ENCODE data around the gene SYT11.
"Not testable (repeated sequence)": the region's sequence is repeated elsewhere in the genome, so short reads cannot be mapped to it uniquely, and the experiment has no call there.

SYT11 gene

DNA sequence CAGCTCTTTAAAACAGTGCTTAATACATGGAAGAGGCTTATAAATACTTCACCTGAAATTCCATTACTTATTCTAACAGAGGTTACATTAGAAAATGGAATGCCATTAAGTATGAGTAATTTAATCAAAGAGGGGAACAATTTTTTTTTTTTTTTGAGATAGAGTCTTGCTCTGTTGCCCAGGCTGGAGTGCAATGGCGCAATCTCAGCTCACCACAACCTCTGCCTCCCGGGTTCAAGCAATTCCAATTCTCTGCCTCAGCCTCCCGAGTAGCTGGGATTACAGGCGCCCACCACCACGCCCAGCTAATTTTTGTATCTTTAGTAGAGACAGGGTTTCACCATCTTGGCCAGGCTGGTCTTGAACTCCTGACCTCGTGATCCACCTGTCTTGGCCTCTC, 36.2 kb downstream of the SYT11 start:
- not testable (repeated sequence) for DNase-seq (ENCODE audit: insufficient read length, low spot score); FAIRE-seq

DNA sequence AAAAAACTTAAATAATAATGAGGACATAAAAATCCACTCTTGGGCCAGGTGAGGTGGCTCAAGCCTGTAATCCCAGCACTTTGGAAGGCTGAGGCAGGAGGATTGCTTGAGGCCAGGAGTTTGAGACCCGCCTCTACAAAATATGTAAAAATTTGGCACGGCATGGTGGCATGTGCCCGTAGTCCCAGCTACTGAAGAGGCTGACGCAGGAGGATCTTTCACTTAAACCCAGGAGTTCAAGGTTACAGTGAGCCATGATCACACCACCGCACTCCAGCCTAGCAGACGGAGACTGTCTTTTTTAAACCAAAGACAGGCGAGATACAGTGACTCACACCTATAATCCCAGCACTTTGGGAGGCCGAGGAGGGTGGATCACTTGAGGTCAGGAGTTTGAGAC, 37.1 kb downstream of the SYT11 start:
- not testable (repeated sequence) for FAIRE-seq; DNase-seq (ENCODE audit: insufficient read length, low spot score)

DNA sequence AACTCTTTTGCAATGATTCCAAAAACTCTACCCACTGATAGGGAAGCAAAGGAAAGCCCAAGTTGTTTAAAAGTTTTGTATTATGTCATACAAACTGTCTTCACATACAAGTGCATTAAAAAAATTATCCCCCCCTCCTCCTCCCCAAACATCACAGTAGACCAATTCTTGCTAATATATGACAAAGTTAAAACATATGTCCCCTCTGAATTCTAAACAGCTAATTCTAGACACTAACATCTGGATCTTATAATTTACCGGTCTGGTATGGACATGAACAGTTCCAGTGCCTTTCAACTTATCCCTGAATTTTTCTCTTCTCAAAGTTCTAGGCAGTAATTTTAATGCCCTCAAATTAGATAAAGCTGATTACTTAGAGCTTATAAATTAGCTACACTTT, 38.4 kb downstream of the SYT11 start:
- DNase-seq (ENCODE audit: insufficient read length, low spot score) (no peak), FAIRE-seq (no peak)

DNA sequence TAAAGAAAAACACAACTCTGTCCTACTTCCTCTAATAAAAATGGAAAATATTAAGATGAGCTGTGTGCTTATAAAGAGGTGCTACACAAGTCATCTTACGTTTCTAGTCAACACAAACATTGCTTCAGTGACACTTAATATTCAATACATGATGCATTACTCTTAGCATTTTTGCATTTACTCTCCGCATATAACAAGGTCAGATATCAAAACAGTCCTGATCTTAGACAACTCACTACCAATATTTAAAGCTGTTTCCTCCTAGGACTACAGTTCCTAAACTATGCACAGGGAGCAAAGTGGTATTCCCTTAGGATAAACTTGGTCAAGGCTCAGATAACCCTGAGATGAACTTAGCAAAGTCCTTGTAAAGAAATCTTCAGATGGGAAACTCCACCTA, 39.5 kb downstream of the SYT11 start:
- DNase-seq (ENCODE audit: insufficient read length, low spot score), result no peak
- no peak for FAIRE-seq

DNA sequence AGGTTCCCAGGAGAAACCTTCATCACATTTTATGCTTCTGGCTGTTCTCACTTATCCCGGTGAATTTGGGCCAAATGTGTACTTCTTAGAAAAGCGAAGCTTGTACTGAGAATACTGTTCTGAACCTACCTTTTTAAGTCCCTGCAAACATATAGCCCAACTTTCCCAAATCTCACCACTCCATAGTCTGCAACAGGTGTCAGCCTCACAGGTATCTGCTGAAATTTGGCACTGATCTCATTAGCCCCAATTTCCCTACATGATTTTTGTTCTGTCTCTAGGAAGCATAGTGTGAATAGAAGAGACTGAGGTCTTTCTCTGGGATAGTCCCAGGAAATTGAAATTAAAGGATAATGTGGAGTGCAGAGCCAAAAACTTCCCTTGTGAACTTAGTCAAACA, 40.3 kb downstream of the SYT11 start:
- DNase-seq (ENCODE audit: insufficient read length, low spot score) (no peak), FAIRE-seq (no peak)

DNA sequence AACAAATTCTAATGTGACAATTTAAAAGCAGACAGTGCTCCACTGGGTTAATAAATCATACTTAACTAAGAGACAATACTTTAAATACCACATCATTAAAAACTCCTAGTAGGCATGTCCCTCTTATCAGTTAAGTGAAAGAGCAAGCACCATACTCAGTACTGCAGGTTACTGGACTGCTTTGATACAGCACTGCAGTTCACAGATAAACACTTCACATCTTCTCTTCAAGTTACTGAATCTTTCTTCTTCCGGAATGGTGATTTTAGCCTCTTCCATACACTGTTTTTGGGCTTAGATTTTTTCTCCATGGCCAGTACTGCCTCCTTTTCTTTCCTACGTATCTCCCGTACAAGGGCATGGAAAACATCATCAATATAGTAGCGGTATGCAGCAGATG, 40.8 kb downstream of the SYT11 start:
- no peak for DNase-seq (ENCODE audit: insufficient read length, low spot score)
- no peak for FAIRE-seq

DNA sequence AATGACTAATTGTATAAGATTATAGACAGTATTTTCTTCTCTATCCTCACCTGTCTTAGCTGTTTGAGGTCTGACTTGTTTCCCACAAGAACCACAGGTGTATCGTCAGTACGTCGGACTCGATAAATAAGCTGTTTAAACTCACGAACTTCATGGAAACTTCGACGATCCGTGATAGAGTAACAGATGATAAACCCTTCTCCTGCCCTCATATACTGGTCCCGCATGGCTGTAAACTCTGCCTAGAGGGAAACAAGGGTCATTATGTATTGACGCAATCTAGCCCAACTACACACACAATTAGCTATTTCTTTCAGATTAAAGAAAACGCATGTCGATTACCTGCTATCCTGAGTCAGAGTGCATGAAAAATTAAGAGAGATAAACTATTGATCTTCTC, 44.9 kb downstream of the SYT11 start:
- FAIRE-seq (no peak), DNase-seq (ENCODE audit: insufficient read length, low spot score) (no peak)

DNA sequence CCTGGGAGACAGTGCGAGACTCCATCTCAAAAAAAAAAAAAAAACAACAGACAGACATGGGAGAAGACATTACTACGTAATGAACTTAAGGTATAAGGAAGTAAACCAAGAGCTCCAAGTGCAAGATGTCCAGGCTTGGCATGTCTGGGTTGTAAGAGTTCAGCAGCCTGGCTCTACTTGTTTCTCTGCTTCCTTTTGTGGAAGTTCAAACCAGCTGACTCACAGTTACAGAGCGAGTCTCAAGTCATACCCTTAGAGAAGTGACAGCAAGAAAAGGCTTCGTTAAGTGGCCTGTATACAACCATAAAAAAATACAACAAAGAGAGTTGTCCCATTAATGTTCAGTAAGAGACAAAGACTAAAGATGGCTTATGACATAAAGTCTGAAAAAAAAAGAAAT, 50.5 kb downstream of the SYT11 start:
- FAIRE-seq, result no peak
- no peak for DNase-seq (ENCODE audit: insufficient read length, low spot score)

DNA sequence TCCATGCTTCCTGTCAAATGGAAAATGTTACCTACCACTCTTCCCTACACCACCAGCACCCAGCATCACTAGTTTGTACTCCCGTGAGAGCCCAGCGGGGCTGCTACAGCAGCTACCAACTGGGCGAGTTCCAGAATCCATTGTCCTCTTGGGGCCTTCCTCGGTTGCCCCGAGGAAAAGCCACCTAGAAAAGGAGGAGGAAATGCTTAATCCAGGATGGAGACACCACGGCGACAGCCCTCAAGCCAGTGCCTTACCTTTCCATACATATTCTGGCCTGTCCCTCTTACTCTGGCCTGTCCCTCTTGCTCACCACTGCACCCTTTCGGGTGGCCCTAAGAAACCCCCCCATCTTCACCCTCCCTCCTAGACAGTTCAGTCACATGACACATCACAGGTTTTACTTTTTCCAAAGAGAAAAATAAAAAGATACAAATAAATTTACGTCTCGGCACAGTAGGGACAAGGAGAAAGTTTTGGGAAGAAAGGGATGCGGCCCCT, 51.3 kb downstream of the SYT11 start:
- DNase-seq (ENCODE audit: insufficient read length, low spot score), result no peak
- peak; percentile 45 for FAIRE-seq

DNA sequence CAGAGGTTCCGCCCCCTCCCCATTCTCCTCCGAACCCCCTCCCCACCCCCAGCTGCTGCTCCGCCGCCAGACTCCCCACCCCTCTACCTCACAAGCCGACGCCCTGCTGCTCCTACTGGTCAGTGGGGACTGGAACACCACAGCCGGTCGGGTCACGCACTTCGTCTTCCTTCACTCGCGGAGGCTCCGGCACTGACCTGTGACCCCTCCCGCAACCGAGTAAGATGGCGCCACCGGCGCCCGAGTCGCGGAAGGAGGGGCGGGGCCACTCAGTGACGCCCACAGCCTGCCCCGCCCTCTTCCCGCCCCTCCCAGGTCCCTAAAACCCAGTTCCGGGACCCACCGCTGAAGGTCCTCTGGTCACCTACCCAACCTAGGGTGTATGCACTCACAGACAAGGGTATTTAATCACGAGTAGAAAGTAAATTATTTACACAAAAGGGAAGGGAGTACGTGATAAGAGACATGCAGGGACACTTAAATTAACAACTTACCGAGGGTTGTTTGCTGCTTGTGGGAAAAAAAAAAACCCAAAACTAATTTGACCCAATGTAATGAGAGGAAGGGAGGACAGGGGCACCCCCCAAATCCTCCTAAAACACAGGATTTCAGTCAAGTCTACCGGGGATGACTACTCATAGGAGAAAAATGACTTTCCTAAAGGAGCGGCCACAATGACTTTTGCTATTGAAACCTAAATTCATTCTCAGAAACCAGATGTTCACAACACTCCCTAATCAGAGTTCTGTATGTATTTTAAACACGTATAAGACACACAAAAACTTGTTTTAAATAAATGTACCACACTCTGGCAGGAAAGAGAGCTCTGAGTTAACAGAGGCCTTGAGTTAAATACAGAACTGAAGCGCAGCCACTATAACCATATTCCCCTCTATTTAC, 52.0 kb downstream of the SYT11 start, which contains the start of gene RIT1:
Gene RIT1 (minus strand): TSS at position 194 of the 900 bp plus-strand sequence. CDS start 588 bp downstream, outside the sequence.
- DNase-seq (ENCODE audit: insufficient read length, low spot score) (peak; percentile 70), FAIRE-seq (peak; percentile 95)

DNA sequence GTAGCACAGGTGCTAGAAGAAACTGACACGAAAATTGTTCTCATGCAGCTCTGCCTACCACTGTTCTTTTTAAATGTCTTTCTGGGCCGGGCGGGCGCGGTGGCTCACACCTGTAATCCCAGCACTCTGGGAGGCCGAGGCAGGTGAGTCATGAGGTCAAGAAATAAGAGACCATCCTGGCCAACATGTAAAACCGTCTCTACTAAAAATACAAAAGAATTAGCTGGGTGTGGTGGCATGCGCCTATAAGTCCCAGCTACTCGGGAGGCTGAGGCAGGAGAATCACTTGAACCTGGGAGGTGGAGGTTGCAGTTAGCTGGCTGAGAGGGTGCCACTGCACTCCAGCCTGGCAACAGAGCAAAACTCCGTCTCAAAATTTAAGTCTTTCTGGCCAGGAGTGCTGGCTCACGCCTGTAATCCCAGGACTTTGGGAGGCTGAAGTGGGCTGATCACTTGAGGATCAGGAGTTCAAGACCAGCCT, 52.7 kb downstream of the SYT11 start:
- no peak for FAIRE-seq
- DNase-seq (ENCODE audit: insufficient read length, low spot score), result no peak

DNA sequence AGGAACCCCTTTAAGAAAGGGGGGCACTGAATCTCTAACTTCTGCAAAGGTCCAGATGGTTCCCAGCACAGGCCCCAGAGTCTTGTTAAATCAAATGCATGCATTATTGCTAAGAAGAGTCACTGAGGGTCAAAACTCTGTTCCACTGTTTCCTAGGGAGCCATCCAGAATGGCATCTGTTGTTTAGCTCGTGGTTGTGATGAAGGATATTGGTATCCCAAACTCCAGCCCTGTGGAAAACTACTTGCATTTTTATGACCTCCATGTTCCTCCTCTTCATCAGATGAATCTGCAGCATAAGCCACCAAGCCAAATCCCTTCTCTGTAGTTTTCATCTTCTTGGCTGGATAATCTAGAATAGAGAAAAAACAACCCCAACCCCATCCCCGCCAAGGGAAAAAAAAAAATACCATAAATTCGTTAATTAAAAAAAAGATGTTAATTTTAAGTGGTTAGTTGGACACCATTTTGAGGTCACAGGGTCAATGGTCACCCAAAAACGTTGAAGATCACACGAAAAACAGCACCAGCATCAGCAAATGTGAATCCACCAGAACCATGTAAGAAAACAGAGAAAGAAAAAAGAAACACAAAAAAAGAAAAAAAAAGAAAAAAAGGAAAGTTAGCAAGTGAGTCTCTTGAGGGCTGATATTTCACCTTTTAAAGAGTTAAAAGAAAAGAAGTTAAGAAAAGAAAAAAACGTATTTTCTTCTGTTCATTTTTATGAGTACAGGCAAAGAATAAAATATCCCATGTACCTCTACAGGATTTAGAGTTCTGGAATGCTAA, 54.8 kb downstream of the SYT11 start:
- DNase-seq (ENCODE audit: insufficient read length, low spot score) (no peak), FAIRE-seq (no peak)

DNA sequence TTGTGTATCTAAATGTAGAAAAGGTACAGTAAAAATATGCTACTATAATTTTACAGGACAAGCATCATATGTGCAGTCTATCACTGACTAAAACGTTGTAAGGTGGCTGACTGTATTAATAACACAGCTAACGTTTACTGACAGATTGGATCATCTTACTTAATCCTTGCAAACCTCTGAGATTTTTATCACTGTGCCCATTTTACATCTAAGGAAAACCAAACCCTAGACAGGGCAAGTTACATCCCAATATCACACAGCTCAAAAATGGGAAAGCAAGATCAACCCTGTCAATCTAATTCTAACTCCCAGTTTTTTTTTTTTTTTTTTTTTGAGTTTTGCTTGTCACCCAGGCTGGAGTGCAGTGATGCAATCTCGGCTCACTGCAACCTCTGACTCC, 59.3 kb downstream of the SYT11 start:
- DNase-seq (ENCODE audit: insufficient read length, low spot score) (no peak), FAIRE-seq (no peak)

DNA sequence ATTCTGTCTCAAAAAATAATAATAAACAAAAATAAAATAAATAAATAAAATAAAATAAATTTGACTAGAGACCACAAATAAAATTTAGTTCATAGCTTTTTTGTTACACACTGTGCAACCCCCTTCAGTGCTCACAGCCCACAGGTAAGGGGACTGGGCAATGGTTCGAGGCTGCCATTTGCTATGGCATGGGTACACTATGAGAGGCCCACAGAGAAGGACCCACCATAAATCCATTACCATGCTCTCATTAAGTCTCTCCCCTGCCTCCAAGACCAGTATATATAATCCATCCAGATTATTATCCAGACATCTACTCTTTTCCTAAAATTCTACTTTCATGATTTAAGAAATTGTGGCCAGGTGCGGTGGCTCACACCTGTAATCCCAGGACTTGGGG, 60.4 kb downstream of the SYT11 start:
- FAIRE-seq, result no peak
- no peak for DNase-seq (ENCODE audit: insufficient read length, low spot score)

DNA sequence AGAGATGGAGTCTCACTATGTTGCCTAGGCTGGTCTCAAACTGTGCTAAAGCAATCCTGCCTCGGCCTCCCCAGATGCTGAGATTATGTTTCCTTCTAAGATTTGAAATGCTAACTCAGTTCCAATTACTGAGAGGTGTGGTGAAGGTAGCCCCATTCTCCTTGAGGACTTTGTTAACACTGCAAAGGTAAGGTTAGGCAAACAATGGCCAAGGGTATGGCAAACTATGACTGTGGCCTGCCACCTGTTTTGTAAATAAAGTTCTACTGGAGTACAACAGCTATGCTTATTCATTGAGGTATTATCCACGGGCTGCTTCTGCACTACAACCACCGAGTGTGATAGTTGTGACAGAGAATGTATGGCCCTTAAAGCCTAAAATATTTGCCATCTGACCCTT, 61.4 kb downstream of the SYT11 start:
- DNase-seq (ENCODE audit: insufficient read length, low spot score) (no peak), FAIRE-seq (no peak)

DNA sequence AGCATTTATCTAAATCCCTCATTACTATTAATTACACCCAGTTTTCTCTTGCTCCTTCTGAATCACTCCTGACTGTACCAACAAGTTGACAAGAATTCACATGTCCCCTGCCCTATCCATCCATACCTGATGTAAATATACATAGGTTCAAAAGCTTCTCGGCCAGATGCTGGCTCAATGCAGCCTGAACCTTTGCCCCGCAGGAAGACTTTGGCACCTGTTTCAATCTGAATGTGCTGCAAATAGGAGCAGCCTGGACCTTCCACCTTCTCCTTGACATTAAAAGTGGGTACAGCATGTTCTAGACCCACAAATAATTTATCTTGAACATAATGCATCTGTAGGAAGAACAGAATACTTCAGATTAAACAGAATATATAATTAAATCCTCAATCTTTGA, 66.1 kb downstream of the SYT11 start:
- no peak for FAIRE-seq
- no peak for DNase-seq (ENCODE audit: insufficient read length, low spot score)

DNA sequence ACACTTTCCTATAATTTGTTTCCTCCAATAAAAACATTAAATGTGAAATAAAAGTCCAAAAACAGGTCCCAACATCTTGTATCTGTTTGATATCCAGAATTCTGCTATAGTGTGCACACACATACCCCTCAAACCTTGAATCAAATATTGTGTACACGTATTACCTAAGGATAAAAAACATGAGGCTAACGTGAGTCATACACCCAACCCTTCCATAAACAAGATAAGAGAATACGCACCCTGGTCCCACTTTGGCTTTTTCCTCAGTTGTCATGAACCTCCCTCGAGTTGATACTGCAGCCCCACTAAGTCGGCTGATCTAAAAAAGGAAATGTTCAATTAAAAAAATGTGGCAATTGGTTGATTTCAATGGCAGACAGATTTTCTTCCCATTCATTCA, 69.7 kb downstream of the SYT11 start:
- DNase-seq (ENCODE audit: insufficient read length, low spot score) (no peak), FAIRE-seq (no peak)

DNA sequence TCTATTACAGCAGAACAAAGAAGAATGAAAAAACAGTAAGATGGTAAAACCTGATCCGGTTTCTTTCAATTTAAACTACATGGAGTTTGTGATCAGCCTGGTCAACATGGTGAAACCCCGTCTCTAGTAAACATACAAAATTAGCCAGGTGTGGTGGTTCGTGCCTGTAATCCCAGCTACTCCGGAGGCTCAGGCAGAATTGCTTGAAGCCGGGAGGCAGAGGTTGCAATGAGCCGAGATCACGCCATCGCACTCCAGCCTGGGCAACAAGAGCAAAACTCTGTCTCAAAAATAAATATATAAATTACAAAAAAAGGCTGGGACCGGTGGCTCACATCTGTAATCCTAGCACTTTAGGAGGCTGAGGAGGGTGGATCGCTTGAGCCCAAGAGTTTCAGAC, 71.4 kb downstream of the SYT11 start:
- DNase-seq (ENCODE audit: insufficient read length, low spot score); FAIRE-seq: not testable (repeated sequence)

DNA sequence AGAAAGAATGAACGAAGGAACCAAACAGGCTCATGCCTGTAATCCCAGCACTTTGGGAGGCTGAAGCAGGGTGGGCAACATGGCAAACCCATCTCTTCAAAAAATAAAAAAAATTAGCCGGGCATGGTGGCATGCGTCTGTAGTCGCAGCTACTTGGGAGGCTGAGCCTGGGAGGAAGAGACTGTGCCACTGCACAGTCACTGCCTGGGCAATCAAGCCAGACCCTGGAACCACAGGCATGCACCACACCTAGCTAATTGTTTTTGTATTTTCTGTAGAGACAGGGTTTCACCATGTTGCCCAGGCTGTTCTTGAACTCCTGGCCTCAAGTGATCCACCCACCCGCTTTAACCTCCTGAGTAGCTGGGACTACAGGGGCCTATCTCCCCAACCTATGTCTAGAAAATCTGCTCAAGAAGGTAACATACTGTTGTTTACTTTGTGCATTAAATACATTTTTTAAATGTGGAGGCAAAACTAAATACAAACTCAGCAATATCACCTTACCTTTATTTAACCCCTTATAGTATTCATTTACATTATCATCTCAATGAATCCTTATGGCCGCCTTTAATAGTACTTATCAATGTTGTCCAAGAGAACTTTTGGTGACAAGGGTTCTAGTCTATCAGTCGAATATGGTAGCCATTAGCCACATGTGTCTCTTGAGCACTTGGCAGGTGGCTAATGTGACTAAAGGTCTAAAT, 72.1 kb downstream of the SYT11 start:
- no peak for DNase-seq (ENCODE audit: insufficient read length, low spot score)

DNA sequence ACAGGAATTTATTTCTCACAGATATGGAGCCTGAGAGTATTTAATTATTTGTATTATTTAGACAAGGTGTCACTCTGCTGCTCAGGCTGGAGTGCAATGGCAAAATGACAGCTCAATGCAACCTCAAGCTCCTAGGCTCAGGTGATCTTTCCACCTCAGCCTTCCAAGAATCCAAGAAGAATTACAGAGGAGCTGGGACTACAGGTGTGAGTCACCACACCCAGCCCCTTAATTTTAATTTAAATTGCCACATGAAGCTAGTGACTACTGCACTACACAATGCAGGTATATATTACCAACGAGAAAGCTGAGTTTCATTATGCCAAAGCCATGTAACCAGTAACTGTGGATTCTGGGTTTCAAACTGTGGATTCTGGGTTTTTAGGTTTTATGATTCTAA, 72.7 kb downstream of the SYT11 start:
- DNase-seq (ENCODE audit: insufficient read length, low spot score), result no peak
- FAIRE-seq, result no peak

More for the DNA sequence above, 72.1 kb downstream of the SYT11 start:
- no peak for FAIRE-seq

DNA sequence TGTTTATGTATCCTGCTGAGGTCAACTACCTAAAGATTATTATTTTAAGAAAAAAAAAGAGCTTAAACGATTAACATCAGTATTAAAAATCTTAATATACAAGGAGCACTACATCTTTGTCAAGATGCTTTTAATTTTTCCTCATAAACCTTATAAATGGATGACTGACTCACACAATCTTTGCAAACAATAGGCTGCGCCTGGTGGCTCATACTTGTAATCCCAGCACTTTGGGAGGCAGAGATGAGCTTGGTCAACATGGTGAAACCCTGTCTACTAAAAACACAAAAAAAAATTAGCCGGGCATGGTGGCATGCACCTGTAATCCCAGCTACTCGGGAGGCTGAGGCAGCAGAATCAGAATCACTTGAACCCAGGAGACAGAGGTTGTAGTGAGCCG, 73.1 kb downstream of the SYT11 start:
- FAIRE-seq (no peak), DNase-seq (ENCODE audit: insufficient read length, low spot score) (no peak)
